Measurements from ENCODE around the gene CELA2B. TPM values are rescaled to one million over a fixed set of nuclear protein-coding genes. Genes with fewer than 3 reads are reported as not detected.
"Not testable (repeated sequence)": the region's sequence is repeated elsewhere in the genome, so short reads cannot be mapped to it uniquely, and the experiment has no call there.

CELA2B gene
- total RNA-seq, 2 experiments from 2014 or later, result not detected

DNA sequence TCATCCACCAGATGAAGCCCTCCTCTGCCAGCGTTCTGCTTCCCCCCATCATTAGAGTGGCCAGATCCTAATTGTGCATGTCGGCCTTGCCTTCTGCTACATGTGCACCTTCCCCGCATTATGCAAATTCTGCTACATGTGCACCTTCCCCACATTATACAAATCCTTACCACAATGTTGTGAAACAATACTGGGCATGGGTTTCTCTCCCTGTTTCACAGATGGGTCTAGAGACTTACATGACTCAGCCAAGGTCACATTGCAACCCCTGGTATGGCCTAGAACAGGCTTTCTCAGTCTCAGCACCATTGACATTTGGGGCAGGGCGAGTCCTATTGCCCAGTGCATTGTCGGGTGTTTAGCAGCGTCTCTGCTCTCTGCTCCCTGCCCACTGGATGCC, 20.4 kb upstream of the CELA2B start:
- Histone ChIP-seq H3K27ac (ENCODE audit: low read depth, low read length, poor library complexity, severe bottlenecking) (no peak overlapping the region), H3K9me2 (ENCODE audit: insufficient read depth, low read length) (no peaks in the 10 kb centered on the region), H3K9me3 (ENCODE audit: low read length) (no peaks in the 10 kb centered on the region), H3K79me2 (ENCODE audit: insufficient read depth, low read depth, low read length) (no peaks in the 10 kb centered on the region), H3K4me1 (ENCODE audit: insufficient read depth, low read length, poor library complexity, severe bottlenecking) (no peaks in the 10 kb centered on the region), H2AFZ (ENCODE audit: low read length) (no peak overlapping the region), H4K20me1 (ENCODE audit: insufficient read depth, low read length) (no peaks in the 10 kb centered on the region), H3K36me3 (ENCODE audit: insufficient read depth, low read length) (no peaks in the 10 kb centered on the region), H3K4me3 (ENCODE audit: low read depth, low read length, poor library complexity, severe bottlenecking) (no peak overlapping the region), H3K4me2 (ENCODE audit: low read length) (no peak overlapping the region)
- intact Hi-C loops (cut with micrococcal nuclease; ENCODE audit: unreplicated experiment), result no loop called here
- no peak for TF ChIP-seq EZH2phosphoT487 (IDR thresholded peaks at IDR 0.05; ENCODE audit: borderline replicate concordance, low read depth, low read length)
- TF ChIP-seq, protein P1, sequence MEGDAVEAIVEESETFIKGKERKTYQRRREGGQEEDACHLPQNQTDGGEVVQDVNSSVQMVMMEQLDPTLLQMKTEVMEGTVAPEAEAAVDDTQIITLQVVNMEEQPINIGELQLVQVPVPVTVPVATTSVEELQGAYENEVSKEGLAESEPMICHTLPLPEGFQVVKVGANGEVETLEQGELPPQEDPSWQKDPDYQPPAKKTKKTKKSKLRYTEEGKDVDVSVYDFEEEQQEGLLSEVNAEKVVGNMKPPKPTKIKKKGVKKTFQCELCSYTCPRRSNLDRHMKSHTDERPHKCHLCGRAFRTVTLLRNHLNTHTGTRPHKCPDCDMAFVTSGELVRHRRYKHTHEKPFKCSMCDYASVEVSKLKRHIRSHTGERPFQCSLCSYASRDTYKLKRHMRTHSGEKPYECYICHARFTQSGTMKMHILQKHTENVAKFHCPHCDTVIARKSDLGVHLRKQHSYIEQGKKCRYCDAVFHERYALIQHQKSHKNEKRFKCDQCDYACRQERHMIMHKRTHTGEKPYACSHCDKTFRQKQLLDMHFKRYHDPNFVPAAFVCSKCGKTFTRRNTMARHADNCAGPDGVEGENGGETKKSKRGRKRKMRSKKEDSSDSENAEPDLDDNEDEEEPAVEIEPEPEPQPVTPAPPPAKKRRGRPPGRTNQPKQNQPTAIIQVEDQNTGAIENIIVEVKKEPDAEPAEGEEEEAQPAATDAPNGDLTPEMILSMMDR (conservative IDR thresholded peaks at IDR 0.05; ENCODE audit: low read length), result no peak
- no TSS peak for BruUV-seq (replicated peaks)
- CTCF ChIA-PET (ENCODE audit: unreplicated experiment), result no interaction called here
- POLR2A ChIA-PET, result interaction anchor here (0.6 kb wide), 1 partner anchor 175 kb away, joined by 3 read pairs; no protein-coding TSS in a partner anchor
- DNase-seq (ENCODE audit: low spot score), result no peak

DNA sequence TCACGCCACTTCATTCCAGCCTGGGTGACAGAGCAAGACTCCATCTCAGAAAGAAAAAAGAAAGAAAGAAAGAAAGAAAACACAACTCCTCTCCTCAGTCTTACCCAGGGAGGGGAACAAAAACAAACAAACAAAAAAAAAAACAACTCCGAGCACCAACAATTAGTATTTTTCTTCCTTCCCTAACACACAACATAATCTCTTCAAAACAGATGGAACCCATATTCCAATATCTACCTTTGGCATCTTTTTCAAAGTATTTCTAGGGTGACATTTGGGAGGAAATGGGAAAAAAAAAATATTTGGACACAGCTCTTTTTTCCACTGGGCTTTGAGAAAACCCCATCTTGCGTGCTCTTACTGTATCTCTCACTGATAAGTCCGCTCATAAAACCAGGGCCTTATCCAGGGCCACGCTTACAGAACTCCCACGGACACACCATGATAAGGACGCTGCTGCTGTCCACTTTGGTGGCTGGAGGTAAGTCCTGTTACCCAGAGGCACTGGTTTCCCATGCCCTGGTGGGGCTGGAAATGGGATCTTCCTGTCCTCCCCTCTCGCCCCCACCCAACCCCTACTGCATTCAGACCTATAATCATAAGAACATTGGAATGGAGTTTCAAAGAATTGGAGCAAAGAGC, 19.5 kb upstream of the CELA2B start, which contains the start of gene CELA2A:
Gene CELA2A (plus strand): TSS at position 420 of the 642 bp plus-strand sequence. CDS start 22 bp downstream, at position 442.
- no peak within 1 kb of the TSS for H3K4me3 ChIP-seq (ENCODE audit: low read depth, low read length, poor library complexity, severe bottlenecking)
- H3K9me3 ChIP-seq (ENCODE audit: low read length), result no peaks in the 10 kb centered on the region
- no peak within 1 kb of the TSS for H2AFZ ChIP-seq (ENCODE audit: low read length)
- DNase-seq (ENCODE audit: low spot score), result no peak
- H3K9me2 ChIP-seq (ENCODE audit: insufficient read depth, low read length), result no peaks in the 10 kb centered on the region
- no TSS peak for BruUV-seq (replicated peaks)
- CTCF ChIA-PET (ENCODE audit: unreplicated experiment), result no interaction called here
- intact Hi-C loops (cut with micrococcal nuclease; ENCODE audit: unreplicated experiment), result no loop called here
- POLR2A ChIA-PET, result no interaction called here
- H4K20me1 ChIP-seq (ENCODE audit: insufficient read depth, low read length), result no peaks in the 10 kb centered on the region
- H3K79me2 ChIP-seq (ENCODE audit: insufficient read depth, low read depth, low read length), result no peaks in the 10 kb centered on the region
- H3K4me2 ChIP-seq (ENCODE audit: low read length), result no peak within 1 kb of the TSS
- TF ChIP-seq, protein P1 (conservative IDR thresholded peaks at IDR 0.05; ENCODE audit: low read length), result no peak
- TF ChIP-seq EZH2phosphoT487 (IDR thresholded peaks at IDR 0.05; ENCODE audit: borderline replicate concordance, low read depth, low read length), result no peak
- H3K27ac ChIP-seq (ENCODE audit: low read depth, low read length, poor library complexity, severe bottlenecking), result no peak within 1 kb of the TSS
- no peaks in the 10 kb centered on the region for H3K4me1 ChIP-seq (ENCODE audit: insufficient read depth, low read length, poor library complexity, severe bottlenecking)
- no peaks in the 10 kb centered on the region for H3K36me3 ChIP-seq (ENCODE audit: insufficient read depth, low read length)

DNA sequence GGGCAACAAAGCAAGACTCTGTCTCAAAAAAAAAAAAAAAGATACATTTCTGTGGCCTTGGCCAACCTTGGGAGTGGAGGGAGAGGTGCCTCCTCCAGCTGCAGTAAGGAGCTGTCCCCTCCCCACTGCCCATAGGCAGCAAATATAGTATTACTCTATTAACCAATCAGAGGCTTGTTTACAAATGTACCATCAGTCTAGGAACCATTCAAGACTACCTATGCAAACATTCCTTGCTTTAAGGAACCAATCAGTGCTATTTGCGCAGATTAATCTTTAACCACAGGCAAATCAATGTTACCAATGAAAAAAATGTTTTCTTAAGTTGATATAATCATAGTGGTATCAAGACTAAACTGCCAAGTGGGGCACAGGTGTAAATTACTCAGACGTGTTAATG, 18.3 kb upstream of the CELA2B start:
- DNase-seq (ENCODE audit: low spot score), result no peak
- no peaks in the 10 kb centered on the region for H3K9me2 ChIP-seq (ENCODE audit: insufficient read depth, low read length)
- H3K4me1 ChIP-seq (ENCODE audit: insufficient read depth, low read length, poor library complexity, severe bottlenecking), result no peaks in the 10 kb centered on the region
- BruUV-seq (replicated peaks), result no TSS peak
- no peak overlapping the region for H3K4me2 ChIP-seq (ENCODE audit: low read length)
- no peaks in the 10 kb centered on the region for H4K20me1 ChIP-seq (ENCODE audit: insufficient read depth, low read length)
- no peak overlapping the region for H3K27ac ChIP-seq (ENCODE audit: low read depth, low read length, poor library complexity, severe bottlenecking)
- no peak overlapping the region for H3K4me3 ChIP-seq (ENCODE audit: low read depth, low read length, poor library complexity, severe bottlenecking)
- H2AFZ ChIP-seq (ENCODE audit: low read length), result no peak overlapping the region
- no peaks in the 10 kb centered on the region for H3K36me3 ChIP-seq (ENCODE audit: insufficient read depth, low read length)
- H3K9me3 ChIP-seq (ENCODE audit: low read length), result no peaks in the 10 kb centered on the region
- intact Hi-C loops (cut with micrococcal nuclease; ENCODE audit: unreplicated experiment), result no loop called here
- ChIA-PET POLR2A (no interaction called here), CTCF (ENCODE audit: unreplicated experiment) (no interaction called here)
- TF ChIP-seq, protein P1 (conservative IDR thresholded peaks at IDR 0.05; ENCODE audit: low read length), result no peak
- no peaks in the 10 kb centered on the region for H3K79me2 ChIP-seq (ENCODE audit: insufficient read depth, low read depth, low read length)

DNA sequence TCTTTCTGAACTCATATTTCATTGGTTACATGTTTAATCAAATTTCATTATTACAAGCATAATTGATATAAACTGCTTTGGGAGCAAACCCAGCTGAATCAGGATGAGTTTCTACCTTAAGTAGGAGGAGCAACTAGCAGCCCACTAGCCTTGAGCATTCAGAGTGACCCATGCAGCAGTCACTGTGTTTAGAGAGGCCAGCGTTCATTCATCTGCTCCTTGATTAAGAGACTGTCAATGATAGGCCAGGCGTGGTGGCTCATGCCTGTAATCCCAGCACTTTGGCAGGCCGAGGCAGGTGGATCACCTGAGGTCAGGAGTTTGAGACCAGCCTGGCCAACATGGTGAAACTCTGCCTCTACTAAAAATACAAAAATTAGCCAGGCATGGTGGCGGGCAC, 17.5 kb upstream of the CELA2B start:
- H3K27ac ChIP-seq (ENCODE audit: low read depth, low read length, poor library complexity, severe bottlenecking); H3K36me3 ChIP-seq (ENCODE audit: insufficient read depth, low read length); intact Hi-C loops (cut with micrococcal nuclease; ENCODE audit: unreplicated experiment); H2AFZ ChIP-seq (ENCODE audit: low read length); H4K20me1 ChIP-seq (ENCODE audit: insufficient read depth, low read length); BruUV-seq (replicated peaks); H3K9me3 ChIP-seq (ENCODE audit: low read length); CTCF ChIA-PET (ENCODE audit: unreplicated experiment); H3K79me2 ChIP-seq (ENCODE audit: insufficient read depth, low read depth, low read length); H3K4me1 ChIP-seq (ENCODE audit: insufficient read depth, low read length, poor library complexity, severe bottlenecking); H3K9me2 ChIP-seq (ENCODE audit: insufficient read depth, low read length); DNase-seq (ENCODE audit: low spot score); H3K4me2 ChIP-seq (ENCODE audit: low read length); H3K4me3 ChIP-seq (ENCODE audit: low read depth, low read length, poor library complexity, severe bottlenecking): not testable (repeated sequence)
- POLR2A ChIA-PET, result interaction anchor here (0.6 kb wide), 1 partner anchor 21 kb away, joined by 6 read pairs; no protein-coding TSS in a partner anchor

Measured in OCI-LY7 (cell line).